H9 (cell line): Measurements from ENCODE around the gene ARHGDIB. TPM values are rescaled to one million over a fixed set of nuclear protein-coding genes. Genes with fewer than 3 reads are reported as not detected.

Source experiments
- DNase-seq: peaks from one replicate; pipeline ENCODE4 v3.0.0-alpha.2; 2017
- H2AFZ ChIP-seq: one replicate; pipeline ENCODE4 v1.6.1; 2013; ENCODE audit warnings: mild to moderate bottlenecking, low read length, control low read depth, moderate library complexity
- H2AK5ac ChIP-seq: 2 replicates; pipeline ENCODE4 v1.6.1; 2013; ENCODE audit warnings: low read length, control low read depth, mixed read lengths; ENCODE audit not compliant: insufficient read length
- H2BK120ac ChIP-seq: one replicate; pipeline ENCODE4 v1.6.1; 2013; ENCODE audit warnings: low read depth, mild to moderate bottlenecking, low read length, control low read depth, inconsistent platforms; ENCODE audit not compliant: poor library complexity, severe bottlenecking
- H2BK12ac ChIP-seq: 2 replicates; pipeline ENCODE4 v1.6.1; 2013; ENCODE audit warnings: low read length, control low read depth, mixed read lengths, low read depth; ENCODE audit not compliant: insufficient read length
- H2BK15ac ChIP-seq: 2 replicates; pipeline ENCODE4 v1.6.1; 2013; ENCODE audit warnings: low read depth, low read length, control low read depth
- H2BK20ac ChIP-seq: one replicate; pipeline ENCODE4 v1.6.1; 2013; ENCODE audit warnings: low read depth, mild to moderate bottlenecking, low read length, control low read depth, inconsistent platforms; ENCODE audit not compliant: poor library complexity, severe bottlenecking
- H2BK5ac ChIP-seq: 2 replicates; pipeline ENCODE4 v1.6.1; 2013; ENCODE audit warnings: low read length, control low read depth, mixed read lengths; ENCODE audit not compliant: insufficient read length
- H3K14ac ChIP-seq: 2 replicates; pipeline ENCODE4 v1.6.1; 2013; ENCODE audit warnings: low read length, control low read depth; ENCODE audit not compliant: insufficient read depth
- H3K18ac ChIP-seq: 2 replicates; pipeline ENCODE4 v1.6.1; 2013; ENCODE audit warnings: low read depth, mild to moderate bottlenecking, mixed read lengths, low read length, control low read depth; ENCODE audit not compliant: insufficient read length
- H3K23ac ChIP-seq: 2 replicates; pipeline ENCODE4 v1.6.1; 2013; ENCODE audit warnings: low read length, control low read depth, mixed read lengths, low read depth; ENCODE audit not compliant: insufficient read length
- H3K23me2 ChIP-seq: 2 replicates; pipeline ENCODE4 v1.6.1; 2013; ENCODE audit warnings: low read depth, mild to moderate bottlenecking, mixed read lengths, low read length, control low read depth; ENCODE audit not compliant: insufficient read length, poor library complexity, severe bottlenecking
- H3K27ac ChIP-seq: 2 replicates; pipeline ENCODE4 v1.5.1; 2013; ENCODE audit warnings: low read length, control low read depth, mixed read lengths, low read depth; ENCODE audit not compliant: insufficient read length
- H3K27me3 ChIP-seq: 2 replicates; pipeline ENCODE4 v1.6.1; 2013; ENCODE audit warnings: low read length, control low read depth, inconsistent platforms; ENCODE audit not compliant: insufficient read depth
- H3K4ac ChIP-seq: 2 replicates; pipeline ENCODE4 v1.6.1; 2013; ENCODE audit warnings: low read depth, mild to moderate bottlenecking, control low read depth, inconsistent platforms, low read length, moderate library complexity
- H3K4me1 ChIP-seq: 2 replicates; pipeline ENCODE4 v1.6.1; 2013; ENCODE audit warnings: low read length, control low read depth, inconsistent platforms; ENCODE audit not compliant: insufficient read depth
- H3K4me2 ChIP-seq: 2 replicates; pipeline ENCODE4 v1.6.1; 2013; ENCODE audit warnings: low read length, control low read depth, mixed read lengths; ENCODE audit not compliant: insufficient read length, insufficient read depth
- H3K56ac ChIP-seq: 2 replicates; pipeline ENCODE4 v1.6.1; 2013; ENCODE audit warnings: low read depth, mild to moderate bottlenecking, mixed read lengths, low read length, control low read depth; ENCODE audit not compliant: insufficient read length
- H3K79me1 ChIP-seq: 2 replicates; pipeline ENCODE4 v1.6.1; 2013; ENCODE audit warnings: low read depth, mild to moderate bottlenecking, moderate library complexity, low read length, control low read depth, inconsistent platforms; ENCODE audit not compliant: insufficient read depth, poor library complexity, severe bottlenecking
- H3K79me2 ChIP-seq: 2 replicates; pipeline ENCODE4 v1.6.1; 2013; ENCODE audit warnings: low read length, control low read depth, inconsistent platforms; ENCODE audit not compliant: insufficient read depth
- H3K9ac ChIP-seq: 2 replicates; pipeline ENCODE4 v1.6.1; 2013; ENCODE audit warnings: low read length, control low read depth, mixed read lengths; ENCODE audit not compliant: insufficient read length; ENCODE audit errors: extremely low read depth
- H3K9me3 ChIP-seq: one replicate; pipeline ENCODE4 v1.6.1; 2013; ENCODE audit warnings: low read depth, low read length, inconsistent platforms; ENCODE audit not compliant: control insufficient read depth
- H3T11ph ChIP-seq: one replicate; pipeline ENCODE4 v1.6.1; 2013; ENCODE audit warnings: mild to moderate bottlenecking, low read length, control low read depth, inconsistent platforms
- H4K20me1 ChIP-seq: one replicate; pipeline ENCODE4 v1.6.1; 2013; ENCODE audit not compliant: control insufficient read depth, insufficient read length, insufficient read depth
- H4K5ac ChIP-seq: 2 replicates; pipeline ENCODE4 v1.6.1; 2013; ENCODE audit warnings: low read depth, mild to moderate bottlenecking, mixed read lengths, low read length, control low read depth; ENCODE audit not compliant: insufficient read length
- H4K8ac ChIP-seq: replicated peaks from 2 replicates; pipeline ENCODE4 v1.6.1; 2013; ENCODE audit warnings: low read length, control low read depth, mixed read lengths, low read depth; ENCODE audit not compliant: insufficient read length
- H4K91ac ChIP-seq: 2 replicates; pipeline ENCODE4 v1.6.1; 2013; ENCODE audit warnings: low read depth, mild to moderate bottlenecking, moderate library complexity, mixed read lengths, low read length, control low read depth; ENCODE audit not compliant: insufficient read length
- H3K27ac Mint-ChIP-seq, 3 experiments: 2 replicates in 2 of 3; 3 replicates in 1 of 3; pipeline ENCODE4 v1.8.0; 2020 to 2021; ENCODE audit warnings: mixed read lengths in 3 of 3, mild to moderate bottlenecking in 1 of 3, moderate library complexity in 1 of 3
- H3K27me3 Mint-ChIP-seq: 2 replicates; pipeline ENCODE4 v1.8.0; 2021; ENCODE audit warnings: low read depth, mild to moderate bottlenecking, moderate library complexity, mixed read lengths
- H3K36me3 Mint-ChIP-seq, 3 experiments: 2 replicates in 2 of 3; 3 replicates in 1 of 3; pipeline ENCODE4 v1.8.0; 2020 to 2021; ENCODE audit warnings: low read depth in 3 of 3, mixed read lengths in 3 of 3; ENCODE audit not compliant: insufficient read depth in 1 of 3
- H3K4me1 Mint-ChIP-seq, 2 experiments: 2 replicates each; pipeline ENCODE4 v1.8.0; 2020; ENCODE audit warnings: mixed read lengths in 2 of 2
- H3K4me3 Mint-ChIP-seq, 2 experiments: 2 replicates in 1 of 2; 3 replicates in 1 of 2; pipeline ENCODE4 v1.8.0; 2020 to 2021; ENCODE audit warnings: mild to moderate bottlenecking in 2 of 2, mixed read lengths in 2 of 2, moderate library complexity in 1 of 2
- H3K9me3 Mint-ChIP-seq, 2 experiments: 2 replicates in 1 of 2; 3 replicates in 1 of 2; pipeline ENCODE4 v1.8.0; 2020; ENCODE audit warnings: mild to moderate bottlenecking in 2 of 2, mixed read lengths in 2 of 2, moderate library complexity in 1 of 2
- CTCF ChIP-seq: fragments of 200-600 bp; sonication (generic); conservative IDR thresholded peaks from 3 replicates; pipeline ENCODE4 v1.8.0; 2021; ENCODE audit warnings: antibody characterized with exemption, mild to moderate bottlenecking
- WGBS: extraction: QIAGEN DNeasy Blood & Tissue Kit; methylation state at CpG from one replicate; pipeline ENCODE4 v1.1.7; 2013; ENCODE audit warnings: missing lambda C conversion rate, low lambda C conversion rate, mixed read lengths; ENCODE audit not compliant: insufficient read length; ENCODE audit errors: extremely low coverage; 5-methylcytosine and 5-hydroxymethylcytosine counted together
- total RNA-seq: library from RNA; stranded (reverse); gene quantifications from 2 replicates; pipeline ENCODE4 v1.2.1, GENCODE V29; 2021

Gene ARHGDIB
- total RNA-seq, 1 experiment from 2014 or later, result 0.44 TPM

DNA sequence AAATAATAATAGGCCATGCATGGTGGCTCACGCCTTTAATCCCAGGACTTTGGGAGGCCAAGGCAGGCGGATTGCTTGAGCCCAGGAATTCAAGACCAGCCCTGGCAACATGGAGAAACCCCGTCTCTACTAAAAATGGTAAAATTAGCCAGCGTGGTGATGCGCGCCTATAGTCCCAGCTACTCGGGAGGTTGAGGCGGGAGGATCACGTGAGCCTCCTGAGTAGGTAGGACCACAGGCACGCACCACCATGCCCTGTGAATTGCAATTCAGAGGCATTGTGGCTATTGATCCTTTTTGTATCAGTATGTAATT lies 2.3 kb downstream of the ARHGDIB start:
- no peaks in the 10 kb centered on the region for H3K79me2 ChIP-seq
- H2AK5ac ChIP-seq, result no peak overlapping the region
- H3K9me3 Mint-ChIP-seq, result no peaks in the 10 kb centered on the region
- H3K56ac ChIP-seq, result no peak overlapping the region
- DNase-seq, result no peak
- no peak for TF ChIP-seq CTCF
- no peaks in the 10 kb centered on the region for H3K27me3 ChIP-seq
- no CpG with 5 or more reads among the region's 10 CpGs for WGBS
- no peak overlapping the region for H3K23ac ChIP-seq
- H4K5ac ChIP-seq, result no peak overlapping the region
- no peak overlapping the region for H2BK120ac ChIP-seq
- no peak overlapping the region for H2BK12ac ChIP-seq
- no peak overlapping the region for H3K9ac ChIP-seq
- no peaks in the 10 kb centered on the region for H3K27me3 Mint-ChIP-seq
- H3K27ac Mint-ChIP-seq, result no peak overlapping the region
- no peak overlapping the region for H3K18ac ChIP-seq
- no peak overlapping the region for H3K4ac ChIP-seq
- no peak overlapping the region for H2BK20ac ChIP-seq
- no peak overlapping the region for H3K27ac ChIP-seq
- H2BK5ac ChIP-seq, result no peak overlapping the region
- no peaks in the 10 kb centered on the region for H3K23me2 ChIP-seq
- no peak overlapping the region for H3K4me2 ChIP-seq
- no peaks in the 10 kb centered on the region for H3K79me1 ChIP-seq
- no peak overlapping the region for H3K4me3 Mint-ChIP-seq
- H4K20me1 ChIP-seq, result no peaks in the 10 kb centered on the region
- H2AFZ ChIP-seq, result no peak overlapping the region
- no peaks in the 10 kb centered on the region for H3K9me3 ChIP-seq
- H4K91ac ChIP-seq, result no peak overlapping the region
- peaks cover 8% of the 10 kb centered on the region for H3K4me1 ChIP-seq
- no peak overlapping the region for H2BK15ac ChIP-seq
- no peak overlapping the region for H4K8ac ChIP-seq
- no peaks in the 10 kb centered on the region for H3K36me3 Mint-ChIP-seq
- peaks cover 12 to 13% of the 10 kb centered on the region in 2 experiments for H3K4me1 Mint-ChIP-seq
- H3K14ac ChIP-seq, result no peak overlapping the region
- H3T11ph ChIP-seq, result no peak overlapping the region
